Stimulated activated CD4-positive, alpha-beta T cell treated with anti-CD3 and anti-CD28 coated beads, Interleukin-12 subunit alpha, Interleukin-12 subunit beta, amount 100 ng/mL, for 48 hours (primary cell): ENCODE measurements around the gene CTDSP2.
A peak's percentile ranks its signal among the peaks of the same experiment; 100 is the strongest.
"Not testable (repeated sequence)": the region's sequence is repeated elsewhere in the genome, so short reads cannot be mapped to it uniquely, and the experiment has no call there.

ENCODE experiments used
- DNase-seq, 3 donors: peaks; one replicate each; pipeline ENCODE4 v3.0.0-alpha.2; 2020; ENCODE audit warnings: low read depth in 2 of 3, low spot score in 1 of 3

Gene CTDSP2

GRCh38 chr12:57783861-57784260, 62.7 kb downstream of the CTDSP2 start:
- no peak for DNase-seq

GRCh38 chr12:57783466-57783801, 63.1 kb downstream of the CTDSP2 start:
- DNase-seq: no peak

GRCh38 chr12:57782608-57783465, 63.7 kb downstream of the CTDSP2 start, which contains the start of gene TSFM:
Gene TSFM (plus strand): TSS chr12:57782787. CDS start chr12:57782802, 15 bp downstream.
- DNase-seq: peak; percentile 93 to 98 (median 97)

GRCh38 chr12:57782243-57782607, 64.3 kb downstream of the CTDSP2 start:
- DNase-seq: no peak

- DNase-seq: no peak
Observed at GRCh38 chr12:57781801-57782200, 64.7 kb downstream of the CTDSP2 start.

- DNase-seq: no peak
Observed at GRCh38 chr12:57781244-57781643, 65.3 kb downstream of the CTDSP2 start.

GRCh38 chr12:57780284-57780897, 66.1 kb downstream of the CTDSP2 start:
- DNase-seq: no peak

- no peak for DNase-seq
Observed at GRCh38 chr12:57779736-57780135, 66.8 kb downstream of the CTDSP2 start.

- DNase-seq: no peak
Observed at GRCh38 chr12:57777911-57778310, 68.6 kb downstream of the CTDSP2 start.

GRCh38 chr12:57777367-57777766, 69.2 kb downstream of the CTDSP2 start:
- no peak for DNase-seq

- no peak for DNase-seq
Observed at GRCh38 chr12:57776247-57776587, 70.3 kb downstream of the CTDSP2 start.

GRCh38 chr12:57775563-57776246, 70.8 kb downstream of the CTDSP2 start:
- no peak for DNase-seq

- no peak for DNase-seq
Observed at GRCh38 chr12:57775044-57775443, 71.5 kb downstream of the CTDSP2 start.

- DNase-seq: not testable (repeated sequence)
Observed at GRCh38 chr12:57774634-57775033, 71.9 kb downstream of the CTDSP2 start.

GRCh38 chr12:57772429-57773322, 73.9 kb downstream of the CTDSP2 start, which contains the start of gene EEF1AKMT3:
Gene EEF1AKMT3 (plus strand): TSS chr12:57772614. CDS start chr12:57772725, 111 bp downstream.
- peak in 1 of 3 donors; percentile 54 for DNase-seq

GRCh38 chr12:57771873-57772428, 74.6 kb downstream of the CTDSP2 start, which contains the start of gene METTL1:
Gene METTL1 (minus strand): TSS chr12:57772105. CDS start chr12:57772083, 22 bp downstream.
- peak; percentile 91 to 92 (median 91) for DNase-seq

- peak; percentile 86 to 91 (median 88) for DNase-seq
Observed at GRCh38 chr12:57771236-57771872, 75.2 kb downstream of the CTDSP2 start.

GRCh38 chr12:57770734-57771133, 75.8 kb downstream of the CTDSP2 start:
- no peak for DNase-seq
